HepG2 (cell line): ENCODE results near the gene SSU72. TPM values are rescaled to one million over a fixed set of nuclear protein-coding genes. Genes with fewer than 3 reads are reported as not detected.

Source experiments
- ATF7 ChIP-seq, 2 experiments: fragments of 450-650 bp in 1 of 2; sonication (generic) in 1 of 2; formaldehyde crosslinking in 1 of 2; IDR thresholded peaks; 2 replicates each; pipeline versions ENCODE4 v1.4.0 to v1.6.1; 2016 to 2020; ENCODE audit warnings: antibody characterized with exemption in 1 of 2, mild to moderate bottlenecking in 1 of 2, missing genetic modification reagents in 1 of 2
- DPF2 ChIP-seq: sonication (generic); formaldehyde crosslinking; IDR thresholded peaks from 2 replicates; pipeline ENCODE4 v1.4.0; 2020; ENCODE audit warnings: mild to moderate bottlenecking, low read depth, missing genetic modification reagents, borderline replicate concordance
- MYC ChIP-seq: sonication (generic); formaldehyde crosslinking; IDR thresholded peaks from 2 replicates; pipeline ENCODE4 v1.9.0; 2021; ENCODE audit warnings: missing genetic modification reagents, borderline replicate concordance
- SIX1 ChIP-seq: sonication (generic); formaldehyde crosslinking; IDR thresholded peaks from 2 replicates; pipeline ENCODE4 v1.4.0; 2020; ENCODE audit warnings: missing genetic modification reagents, borderline replicate concordance
- ZNF761 ChIP-seq: sonication (generic); formaldehyde crosslinking; conservative IDR thresholded peaks from 2 replicates; pipeline ENCODE4 v1.4.0; 2020; ENCODE audit warnings: mild to moderate bottlenecking, missing genetic modification reagents
- ZSCAN22 ChIP-seq: sonication (generic); formaldehyde crosslinking; IDR thresholded peaks from 2 replicates; pipeline ENCODE4 v1.4.0; 2020; ENCODE audit warnings: mild to moderate bottlenecking, missing genetic modification reagents
- polyA plus RNA-seq, 8 experiments: library from polyadenylated mRNA; depleted of rRNA in 3 of 8; stranded (reverse) in 7 of 8; unstranded in 1 of 8; fragments of >200 nt; fragmentation: Illumina TruSeq in 4 of 8; extraction: Trizol in 4 of 8; gene quantifications; 2 replicates each; pipeline versions ENCODE4 v1.2.1 to v1.2.3, GENCODE V29; 2011 to 2016; ENCODE audit warnings: low read depth in 4 of 8, missing spikeins in 1 of 8, mixed read lengths in 1 of 8; ENCODE audit not compliant: insufficient read depth in 1 of 8
- total RNA-seq, 5 experiments: library from RNA; depleted of rRNA; stranded (reverse); fragments of >200 nt; fragmentation: Illumina TruSeq; extraction: Trizol; gene quantifications; 2 replicates each; pipeline ENCODE4 v1.2.3, GENCODE V29; 2016; ENCODE audit warnings: low read depth in 1 of 5
- TF ChIP-seq, protein P1 (sequence below): sonication (generic); formaldehyde crosslinking; IDR thresholded peaks from 2 replicates; pipeline ENCODE4 v1.5.0; 2020; ENCODE audit warnings: mild to moderate bottlenecking, missing genetic modification reagents, borderline replicate concordance
- TF ChIP-seq, protein P2 (sequence below): sonication (generic); formaldehyde crosslinking; IDR thresholded peaks from 2 replicates; pipeline ENCODE4 v1.8.0; 2022; ENCODE audit warnings: missing genetic modification reagents, low read depth, mild to moderate bottlenecking, borderline replicate concordance

SSU72 gene
- total and polyA plus RNA-seq, 2 of the 13 experiments (the other 11 are each of a cell fraction or from before 2014, with no cell fraction given), result 42.8 to 67.1 TPM

DNA sequence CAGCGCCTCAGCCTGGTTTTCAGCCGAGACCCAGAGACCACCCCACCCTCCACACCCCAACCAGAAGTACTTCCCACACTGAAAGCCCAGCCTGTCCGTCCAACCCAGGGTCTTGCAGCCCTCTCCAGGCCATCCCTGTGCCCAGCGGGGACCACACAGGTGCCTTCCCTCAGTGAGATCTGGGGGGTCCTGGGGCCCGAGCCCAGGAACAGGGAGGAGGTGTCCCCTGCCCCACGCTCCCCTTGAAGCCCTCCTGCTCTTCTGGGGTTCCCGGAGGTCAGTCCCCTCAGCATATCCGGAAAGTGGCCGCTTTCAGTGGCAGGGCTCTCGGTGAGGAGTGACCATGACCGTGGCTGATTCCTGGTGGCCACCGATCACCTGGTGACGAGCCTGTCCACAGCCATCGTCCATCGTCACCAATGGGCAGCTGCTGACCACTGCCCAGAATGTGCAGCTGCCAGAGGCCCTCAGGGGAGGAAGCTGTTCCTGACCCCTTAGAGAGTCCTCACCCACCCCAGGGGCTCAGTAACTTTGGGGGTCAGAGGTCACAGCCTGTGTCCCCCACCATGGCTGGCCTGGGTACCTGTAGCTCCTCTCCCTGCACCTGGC, 37.6 kb downstream of the SSU72 start (continued):
- TF ChIP-seq, protein P1, sequence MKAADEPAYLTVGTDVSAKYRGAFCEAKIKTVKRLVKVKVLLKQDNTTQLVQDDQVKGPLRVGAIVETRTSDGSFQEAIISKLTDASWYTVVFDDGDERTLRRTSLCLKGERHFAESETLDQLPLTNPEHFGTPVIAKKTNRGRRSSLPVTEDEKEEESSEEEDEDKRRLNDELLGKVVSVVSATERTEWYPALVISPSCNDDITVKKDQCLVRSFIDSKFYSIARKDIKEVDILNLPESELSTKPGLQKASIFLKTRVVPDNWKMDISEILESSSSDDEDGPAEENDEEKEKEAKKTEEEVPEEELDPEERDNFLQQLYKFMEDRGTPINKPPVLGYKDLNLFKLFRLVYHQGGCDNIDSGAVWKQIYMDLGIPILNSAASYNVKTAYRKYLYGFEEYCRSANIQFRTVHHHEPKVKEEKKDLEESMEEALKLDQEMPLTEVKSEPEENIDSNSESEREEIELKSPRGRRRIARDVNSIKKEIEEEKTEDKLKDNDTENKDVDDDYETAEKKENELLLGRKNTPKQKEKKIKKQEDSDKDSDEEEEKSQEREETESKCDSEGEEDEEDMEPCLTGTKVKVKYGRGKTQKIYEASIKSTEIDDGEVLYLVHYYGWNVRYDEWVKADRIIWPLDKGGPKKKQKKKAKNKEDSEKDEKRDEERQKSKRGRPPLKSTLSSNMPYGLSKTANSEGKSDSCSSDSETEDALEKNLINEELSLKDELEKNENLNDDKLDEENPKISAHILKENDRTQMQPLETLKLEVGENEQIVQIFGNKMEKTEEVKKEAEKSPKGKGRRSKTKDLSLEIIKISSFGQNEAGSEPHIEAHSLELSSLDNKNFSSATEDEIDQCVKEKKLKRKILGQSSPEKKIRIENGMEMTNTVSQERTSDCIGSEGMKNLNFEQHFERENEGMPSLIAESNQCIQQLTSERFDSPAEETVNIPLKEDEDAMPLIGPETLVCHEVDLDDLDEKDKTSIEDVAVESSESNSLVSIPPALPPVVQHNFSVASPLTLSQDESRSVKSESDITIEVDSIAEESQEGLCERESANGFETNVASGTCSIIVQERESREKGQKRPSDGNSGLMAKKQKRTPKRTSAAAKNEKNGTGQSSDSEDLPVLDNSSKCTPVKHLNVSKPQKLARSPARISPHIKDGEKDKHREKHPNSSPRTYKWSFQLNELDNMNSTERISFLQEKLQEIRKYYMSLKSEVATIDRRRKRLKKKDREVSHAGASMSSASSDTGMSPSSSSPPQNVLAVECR (CRISPR knock-in tag), result no peak
- TF ChIP-seq, protein P2, sequence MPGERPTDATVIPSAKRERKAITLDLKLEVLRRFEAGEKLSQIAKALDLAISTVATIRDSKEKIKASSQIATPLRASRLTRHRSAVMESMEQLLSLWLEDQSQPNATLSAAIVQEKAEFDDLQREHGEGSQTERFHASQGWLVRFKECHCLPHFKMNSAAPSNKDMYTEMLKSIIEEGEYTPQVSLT (CRISPR knock-in tag), result no peak
- no peak for TF ChIP-seq ZNF761 (CRISPR knock-in tag)
- TF ChIP-seq DPF2, result no peak
- TF ChIP-seq SIX1 (CRISPR knock-in tag), result no peak
- TF ChIP-seq ATF7 (IDR thresholded peaks at IDR 0.05), result no peak
- TF ChIP-seq ATF7 (CRISPR knock-in tag; IDR thresholded peaks at IDR 0.05), result no peak
- TF ChIP-seq ZSCAN22 (CRISPR knock-in tag), result no peak
- no peak for TF ChIP-seq MYC
- TF ChIP-seq, all 625 proteins: peak for 0
